ENCODE measurements around the gene PIGU.

The PIGU gene

DNA sequence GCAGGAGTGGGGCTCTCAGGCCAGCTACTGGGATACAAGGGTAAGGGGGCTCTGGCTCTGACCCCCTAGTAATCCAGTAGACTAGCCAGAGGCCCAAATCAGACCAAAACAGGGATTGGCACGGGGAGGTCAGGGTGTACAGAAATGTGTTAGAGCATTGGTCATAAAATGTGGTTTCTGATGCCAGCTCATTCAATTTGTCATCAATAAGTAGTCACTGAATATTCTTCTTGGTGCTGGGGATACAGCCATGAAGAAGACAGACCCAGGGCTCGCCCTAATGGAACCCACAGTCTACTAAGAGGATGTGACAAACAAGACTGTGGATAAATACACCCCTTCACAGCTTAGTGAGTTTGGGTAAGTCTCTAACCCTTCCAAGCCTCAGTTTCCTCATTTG lies 107.3 kb downstream of the PIGU start:
- TF ChIP-seq, protein P1, sequence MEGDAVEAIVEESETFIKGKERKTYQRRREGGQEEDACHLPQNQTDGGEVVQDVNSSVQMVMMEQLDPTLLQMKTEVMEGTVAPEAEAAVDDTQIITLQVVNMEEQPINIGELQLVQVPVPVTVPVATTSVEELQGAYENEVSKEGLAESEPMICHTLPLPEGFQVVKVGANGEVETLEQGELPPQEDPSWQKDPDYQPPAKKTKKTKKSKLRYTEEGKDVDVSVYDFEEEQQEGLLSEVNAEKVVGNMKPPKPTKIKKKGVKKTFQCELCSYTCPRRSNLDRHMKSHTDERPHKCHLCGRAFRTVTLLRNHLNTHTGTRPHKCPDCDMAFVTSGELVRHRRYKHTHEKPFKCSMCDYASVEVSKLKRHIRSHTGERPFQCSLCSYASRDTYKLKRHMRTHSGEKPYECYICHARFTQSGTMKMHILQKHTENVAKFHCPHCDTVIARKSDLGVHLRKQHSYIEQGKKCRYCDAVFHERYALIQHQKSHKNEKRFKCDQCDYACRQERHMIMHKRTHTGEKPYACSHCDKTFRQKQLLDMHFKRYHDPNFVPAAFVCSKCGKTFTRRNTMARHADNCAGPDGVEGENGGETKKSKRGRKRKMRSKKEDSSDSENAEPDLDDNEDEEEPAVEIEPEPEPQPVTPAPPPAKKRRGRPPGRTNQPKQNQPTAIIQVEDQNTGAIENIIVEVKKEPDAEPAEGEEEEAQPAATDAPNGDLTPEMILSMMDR (conservative IDR thresholded peaks at IDR 0.05; ENCODE audit: low read depth, low read length), result no peak
- no peak overlapping the region for H3K4me3 ChIP-seq (ENCODE audit: low read depth, low read length)
- DNase-seq (ENCODE audit: low read depth), result no peak

DNA sequence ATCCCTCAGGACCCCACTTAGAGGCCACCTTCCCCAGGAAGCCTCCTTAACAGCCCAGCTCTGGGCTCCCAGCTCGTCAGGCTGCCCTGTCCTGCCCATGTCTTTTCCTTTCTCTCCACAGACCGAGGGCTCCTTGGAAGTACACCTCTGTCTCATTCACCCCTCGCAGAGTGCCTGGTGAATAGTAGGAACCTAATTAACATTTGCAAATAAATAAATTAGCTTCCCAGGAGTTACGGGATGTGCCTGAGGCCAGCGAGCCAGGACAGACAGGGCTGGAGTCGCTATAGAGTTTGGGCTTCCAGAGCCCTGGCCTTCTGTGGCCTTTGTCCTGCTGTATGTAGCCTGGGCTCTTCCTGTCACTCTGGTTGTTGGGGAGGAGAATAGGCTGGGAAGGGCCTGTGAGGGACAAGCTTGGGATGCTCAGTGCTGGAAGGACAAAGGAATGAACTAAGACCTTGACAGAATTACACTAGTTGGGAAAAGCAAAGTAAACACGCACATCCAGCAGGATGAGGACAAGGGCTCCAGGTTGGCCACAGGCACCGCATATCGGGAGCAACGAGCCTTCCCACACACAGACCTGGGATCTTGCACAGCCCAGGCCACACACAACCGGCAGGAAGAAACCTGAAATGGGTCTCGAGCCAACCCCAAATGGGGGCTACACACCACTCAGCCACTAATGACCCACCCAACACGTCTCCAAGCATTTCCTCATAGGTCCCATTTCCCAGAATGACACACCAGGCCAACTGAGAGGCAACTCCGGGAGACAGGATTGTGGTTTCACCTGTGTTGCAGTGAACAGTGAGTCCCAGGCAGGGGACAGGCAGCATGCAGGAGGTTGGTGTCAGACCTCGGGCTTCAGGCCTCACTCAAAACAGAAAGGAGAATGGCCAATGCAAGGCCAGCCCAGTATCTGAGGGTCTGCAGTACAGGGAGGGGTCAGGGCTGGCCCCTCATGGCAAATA lies 108.7 kb downstream of the PIGU start:
- no peak overlapping the region for H3K4me3 ChIP-seq (ENCODE audit: low read depth, low read length)
- TF ChIP-seq, protein P1 (conservative IDR thresholded peaks at IDR 0.05; ENCODE audit: low read depth, low read length), result no peak
- DNase-seq (ENCODE audit: low read depth), result no peak

DNA sequence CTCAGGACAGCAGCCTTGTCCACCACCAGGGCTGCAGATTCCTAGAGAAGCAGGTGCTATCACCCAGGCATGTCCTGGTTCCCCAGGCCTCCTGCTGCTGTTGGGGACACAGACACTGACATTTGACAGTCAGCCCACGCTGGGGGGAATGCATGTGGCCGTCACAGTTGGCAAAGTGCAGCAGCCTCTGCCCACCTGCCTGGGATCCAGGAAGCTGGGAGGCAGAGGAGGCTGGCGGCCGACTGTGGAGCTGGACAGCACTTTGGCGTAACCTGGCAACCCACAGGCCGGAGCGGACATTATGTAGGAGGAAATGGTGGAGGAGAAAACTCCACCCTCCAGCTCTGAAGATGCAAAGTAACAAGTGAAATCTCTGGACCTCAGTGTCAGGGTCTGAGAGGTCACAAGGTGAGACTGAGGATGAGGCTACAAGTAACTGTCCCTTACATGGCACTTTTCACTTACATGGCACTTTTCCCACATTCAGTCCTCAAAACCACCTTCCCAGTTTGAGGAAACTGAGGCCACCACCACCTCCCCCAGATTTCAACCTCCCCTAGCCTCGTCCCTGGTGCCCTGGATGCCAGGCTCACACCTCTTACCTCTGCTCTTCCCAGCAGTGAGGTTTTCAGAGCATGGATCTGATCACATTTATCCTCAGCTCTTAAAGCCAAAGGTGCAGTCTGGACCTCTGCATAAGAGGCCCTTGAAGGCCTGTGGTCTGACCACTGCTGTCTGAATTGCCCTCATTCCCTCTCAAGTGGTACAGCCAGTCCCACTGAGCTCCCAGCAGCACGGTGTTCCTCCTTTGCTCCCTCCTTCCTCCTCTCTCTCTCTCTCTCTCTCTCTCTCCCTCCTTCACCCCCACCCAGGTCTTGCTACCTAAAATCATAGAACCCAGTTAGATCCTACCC lies 109.7 kb downstream of the PIGU start:
- TF ChIP-seq, protein P1 (conservative IDR thresholded peaks at IDR 0.05; ENCODE audit: low read depth, low read length), result no peak
- no peak overlapping the region for H3K4me3 ChIP-seq (ENCODE audit: low read depth, low read length)
- no peak for DNase-seq (ENCODE audit: low read depth)

DNA sequence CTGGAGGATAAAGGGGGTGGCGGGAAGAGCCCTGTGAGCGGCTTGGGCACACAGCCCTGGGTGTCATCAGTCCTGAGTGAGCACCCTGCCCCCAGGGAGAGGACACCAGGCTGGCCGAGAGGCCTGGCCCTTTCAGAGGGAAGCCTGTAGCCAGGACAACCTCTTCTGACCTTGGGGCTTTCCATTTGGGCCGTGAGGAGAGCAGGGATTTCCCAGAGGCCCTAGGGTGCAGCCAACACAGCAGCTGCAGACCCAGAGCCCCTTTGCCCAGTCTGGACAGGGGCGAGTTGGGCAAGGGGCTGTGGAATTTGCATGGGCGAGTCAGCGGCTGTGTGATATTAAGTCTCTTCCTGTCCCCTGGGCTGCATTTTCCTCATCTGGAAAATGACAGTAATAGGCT lies 112.1 kb downstream of the PIGU start:
- no peak overlapping the region for H3K4me3 ChIP-seq (ENCODE audit: low read depth, low read length)
- no peak for DNase-seq (ENCODE audit: low read depth)

DNA sequence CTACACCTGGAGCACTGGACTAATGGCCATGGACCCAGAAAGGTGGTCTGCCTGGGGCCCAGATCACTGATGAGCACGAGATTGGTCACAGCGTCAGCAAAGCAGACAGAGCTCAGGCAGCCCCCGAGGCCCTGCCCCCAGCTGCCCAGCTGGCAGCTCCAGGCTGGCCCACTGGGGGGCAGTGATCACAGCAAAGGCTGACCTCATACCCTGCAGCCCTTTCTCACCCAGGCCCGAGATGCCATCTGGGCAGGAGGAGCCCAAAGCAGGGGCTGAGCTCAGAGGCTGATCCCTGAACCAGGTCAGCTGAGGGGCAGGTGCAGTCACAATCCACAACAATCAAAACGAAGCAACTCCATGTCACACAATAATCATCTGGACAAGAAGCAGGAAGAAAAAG lies 114.3 kb downstream of the PIGU start:
- TF ChIP-seq, protein P1 (conservative IDR thresholded peaks at IDR 0.05; ENCODE audit: low read depth, low read length), result peak; percentile 59
- peak; percentile 25 for DNase-seq (ENCODE audit: low read depth)
- H3K4me3 ChIP-seq (ENCODE audit: low read depth, low read length), result no peak overlapping the region

More for the DNA sequence above, 112.1 kb downstream of the PIGU start:
- TF ChIP-seq, protein P1 (conservative IDR thresholded peaks at IDR 0.05; ENCODE audit: low read depth, low read length), result no peak

DNA sequence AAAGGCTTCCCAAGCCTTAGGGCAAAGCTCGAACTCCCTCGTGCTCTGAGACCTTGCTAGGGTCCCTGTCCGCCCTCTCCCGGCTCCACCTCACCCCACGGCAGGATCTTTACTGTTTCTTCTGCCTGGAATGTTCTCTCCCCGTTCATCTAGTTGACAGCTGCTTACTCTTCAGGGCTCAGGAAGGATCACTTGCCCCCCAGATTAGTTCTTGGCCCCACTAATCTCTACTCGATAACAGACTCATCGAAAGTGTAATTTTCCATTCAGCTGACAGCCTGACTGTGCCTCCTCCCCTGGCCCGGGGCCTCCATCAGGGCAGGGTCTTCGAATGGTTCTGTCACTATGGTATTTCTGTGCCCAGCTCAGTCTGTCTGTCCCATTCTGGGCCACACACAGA lies 115.2 kb downstream of the PIGU start:
- no peak overlapping the region for H3K4me3 ChIP-seq (ENCODE audit: low read depth, low read length)
- no peak for DNase-seq (ENCODE audit: low read depth)
- TF ChIP-seq, protein P1 (conservative IDR thresholded peaks at IDR 0.05; ENCODE audit: low read depth, low read length), result no peak

All from choroid plexus epithelial cell (primary cell).